Adipocyte (in vitro differentiated cells): ENCODE measurements around the gene MEOX2.
A peak's percentile ranks its signal among the peaks of the same experiment; 100 is the strongest.

ENCODE experiments used
- DNase-seq: peaks from one replicate; pipeline ENCODE4 v3.0.0-alpha.2; 2015; ENCODE audit warnings: low read depth
- H3K27me3 ChIP-seq: replicated peaks from 2 replicates; pipeline ENCODE4 v1.7.0; 2013; ENCODE audit warnings: mild to moderate bottlenecking, low read length, moderate library complexity; ENCODE audit not compliant: control insufficient read depth, insufficient read depth
- H3K36me3 ChIP-seq: 2 replicates; pipeline ENCODE4 v1.7.0; 2013; ENCODE audit warnings: low read length, mild to moderate bottlenecking, moderate library complexity; ENCODE audit not compliant: control insufficient read depth, insufficient read depth, severe bottlenecking
- H3K4me1 ChIP-seq: 2 replicates; pipeline ENCODE4 v1.7.0; 2013; ENCODE audit warnings: mild to moderate bottlenecking, low read length, moderate library complexity; ENCODE audit not compliant: control insufficient read depth, insufficient read depth
- H3K4me3 ChIP-seq: 2 replicates; pipeline ENCODE4 v1.7.0; 2013; ENCODE audit warnings: mild to moderate bottlenecking, low read length, moderate library complexity
- H3K9ac ChIP-seq: 2 replicates; pipeline ENCODE4 v1.7.0; 2013; ENCODE audit warnings: mild to moderate bottlenecking, low read length, moderate library complexity
- H3K9me3 ChIP-seq: 2 replicates; pipeline ENCODE4 v1.7.0; 2013; ENCODE audit warnings: mild to moderate bottlenecking, low read length, moderate library complexity; ENCODE audit not compliant: control insufficient read depth

Gene MEOX2

DNA sequence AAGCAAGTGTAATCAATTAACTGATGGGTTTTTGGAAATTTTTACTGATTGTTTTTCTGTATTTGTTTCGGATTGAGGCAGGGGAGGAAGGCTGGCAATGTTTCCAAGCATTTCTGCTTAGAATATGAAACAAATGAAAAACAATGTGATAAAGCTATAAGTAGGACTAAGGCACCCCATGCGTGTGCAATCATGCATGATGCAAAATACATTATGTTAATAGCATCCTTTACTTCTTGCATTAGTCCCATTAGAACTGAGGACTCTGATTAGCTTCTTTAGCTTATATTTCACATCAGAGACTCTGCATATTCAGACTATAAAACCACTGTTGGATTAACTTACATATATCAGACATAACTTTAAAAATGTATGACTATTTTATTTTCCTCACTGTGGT lies 76.0 kb downstream of the MEOX2 start:
- H3K9me3 ChIP-seq = no peaks in the 10 kb centered on the region
- no peaks in the 10 kb centered on the region for H3K36me3 ChIP-seq
- H3K4me1 ChIP-seq = peaks cover 15% of the 10 kb centered on the region
- H3K4me3 ChIP-seq = no peak overlapping the region
- H3K27me3 ChIP-seq = no peaks in the 10 kb centered on the region
- no peak for DNase-seq
- H3K9ac ChIP-seq = no peak overlapping the region

DNA sequence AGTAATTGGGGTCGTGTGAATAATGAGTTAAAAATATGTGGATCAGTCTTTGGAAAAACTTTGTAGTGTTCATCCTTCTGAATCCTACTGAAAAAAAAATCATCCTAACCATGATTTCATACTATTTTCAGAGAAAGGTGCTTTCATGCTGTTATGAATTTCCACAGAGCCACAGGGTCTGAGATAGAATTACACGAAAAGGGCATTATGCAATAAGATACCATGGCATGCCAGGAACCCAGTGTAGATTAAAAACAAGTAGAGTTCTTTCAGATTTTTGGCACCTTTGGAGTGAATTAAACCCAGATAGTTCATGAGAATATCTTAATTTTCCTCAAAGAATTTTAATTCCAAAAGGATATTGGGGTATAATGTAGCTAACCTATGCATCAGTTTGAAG lies 77.2 kb downstream of the MEOX2 start:
- H3K9me3 ChIP-seq = no peaks in the 10 kb centered on the region
- H3K36me3 ChIP-seq = no peaks in the 10 kb centered on the region
- no peaks in the 10 kb centered on the region for H3K27me3 ChIP-seq
- H3K4me1 ChIP-seq = peaks cover 15% of the 10 kb centered on the region
- no peak overlapping the region for H3K9ac ChIP-seq
- no peak for DNase-seq
- no peak overlapping the region for H3K4me3 ChIP-seq

DNA sequence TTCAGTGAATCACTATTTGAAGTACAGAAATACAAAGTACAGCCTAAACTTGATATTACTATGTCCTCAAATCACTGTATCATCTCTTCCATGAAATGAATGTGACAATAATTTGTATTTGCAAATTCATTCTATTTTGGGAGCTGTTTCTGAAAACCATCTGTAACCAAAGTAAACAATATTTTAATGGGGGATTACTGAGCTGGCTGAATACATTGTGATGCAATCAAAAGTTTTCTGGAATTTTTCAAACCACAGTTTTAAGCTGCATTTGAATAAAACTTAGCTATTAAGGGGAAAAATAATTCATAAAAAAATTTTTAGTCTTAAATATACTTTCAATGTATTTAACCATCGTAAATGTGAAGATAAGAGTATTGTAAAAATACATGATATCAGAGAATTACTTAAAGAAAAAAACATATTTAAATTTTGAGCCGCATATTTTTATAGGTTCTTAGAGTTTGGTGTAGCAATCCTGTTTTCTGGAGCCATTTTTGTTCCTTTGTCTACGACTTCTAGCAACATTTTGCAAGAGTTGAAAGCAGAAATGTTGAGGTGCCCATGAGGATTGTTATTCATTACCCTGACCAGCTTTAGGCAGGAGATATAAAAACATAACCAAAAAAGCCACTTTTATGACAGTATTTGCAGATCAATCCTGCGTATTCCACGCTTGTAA lies 78.8 kb downstream of the MEOX2 start:
- Histone ChIP-seq H3K36me3 (no peaks in the 10 kb centered on the region), H3K4me1 (peaks cover 15% of the 10 kb centered on the region), H3K27me3 (no peaks in the 10 kb centered on the region), H3K4me3 (no peak overlapping the region), H3K9me3 (no peaks in the 10 kb centered on the region), H3K9ac (no peak overlapping the region)
- DNase-seq = peak; percentile 73

DNA sequence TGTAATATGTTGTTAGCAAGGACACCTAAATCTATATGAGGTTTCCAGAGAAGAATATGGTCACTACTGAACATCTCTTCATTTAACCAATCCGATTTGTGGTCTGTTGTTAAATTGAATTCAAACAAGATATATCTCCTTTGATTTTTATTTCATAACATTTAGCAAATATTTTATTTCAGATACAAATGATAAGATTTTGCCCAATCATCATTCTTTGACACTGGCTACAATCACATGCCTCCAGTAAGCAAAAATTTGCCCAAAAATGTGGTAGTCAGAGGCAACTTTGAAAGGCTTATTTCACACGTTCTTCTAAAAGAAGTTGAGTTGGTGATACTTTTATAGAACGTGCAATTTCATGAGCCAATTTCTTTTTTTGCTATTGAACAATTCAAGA lies 79.9 kb downstream of the MEOX2 start:
- no peak overlapping the region for H3K9ac ChIP-seq
- no peaks in the 10 kb centered on the region for H3K27me3 ChIP-seq
- H3K4me3 ChIP-seq = no peak overlapping the region
- no peak for DNase-seq
- peaks cover 15% of the 10 kb centered on the region for H3K4me1 ChIP-seq
- H3K36me3 ChIP-seq = no peaks in the 10 kb centered on the region
- H3K9me3 ChIP-seq = no peaks in the 10 kb centered on the region

DNA sequence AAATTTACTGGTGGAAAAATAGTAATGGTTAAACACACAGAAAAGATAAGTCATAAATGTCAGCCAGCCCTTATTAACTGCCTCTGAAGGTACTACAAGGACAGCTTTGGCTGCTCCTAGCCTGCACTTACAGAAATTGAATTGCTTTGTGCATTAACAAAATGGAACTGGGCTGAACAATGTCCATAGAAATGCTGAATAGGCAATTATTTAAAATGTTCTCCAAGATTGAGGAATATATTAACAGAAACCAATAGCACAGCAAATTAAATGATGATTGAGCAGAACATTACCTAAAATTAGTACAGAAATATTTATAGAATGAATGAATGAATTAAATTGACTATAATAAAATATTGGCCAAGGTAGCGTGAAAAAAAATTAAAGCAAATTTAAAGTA lies 82.3 kb downstream of the MEOX2 start:
- Histone ChIP-seq H3K36me3 (no peaks in the 10 kb centered on the region), H3K4me3 (no peak overlapping the region), H3K4me1 (peaks cover 15% of the 10 kb centered on the region), H3K9me3 (peaks cover 6% of the 10 kb centered on the region), H3K27me3 (no peaks in the 10 kb centered on the region), H3K9ac (no peak overlapping the region)
- no peak for DNase-seq

DNA sequence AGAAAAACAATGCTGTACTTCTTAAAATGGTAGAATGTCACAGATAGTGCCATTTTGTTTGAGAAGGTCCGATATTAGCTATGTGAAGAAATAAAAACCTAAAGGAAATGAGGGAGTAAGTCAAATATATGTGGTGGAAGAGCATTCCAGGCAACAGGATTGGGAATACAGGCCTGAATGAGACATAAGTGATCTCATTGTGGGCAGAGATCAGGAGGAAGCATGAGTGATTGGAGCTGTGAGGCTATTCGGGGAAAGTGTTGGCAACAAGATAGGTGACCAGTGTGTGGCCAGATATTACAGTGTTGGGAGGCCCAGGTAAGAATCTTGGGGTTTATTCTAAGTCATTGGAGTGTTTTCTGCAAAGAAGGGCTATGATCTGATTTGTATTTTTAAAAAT lies 83.4 kb downstream of the MEOX2 start:
- Histone ChIP-seq H3K9me3 (peaks cover 6% of the 10 kb centered on the region), H3K36me3 (no peaks in the 10 kb centered on the region), H3K4me1 (peaks cover 15% of the 10 kb centered on the region), H3K9ac (no peak overlapping the region), H3K27me3 (no peaks in the 10 kb centered on the region), H3K4me3 (no peak overlapping the region)
- no peak for DNase-seq

DNA sequence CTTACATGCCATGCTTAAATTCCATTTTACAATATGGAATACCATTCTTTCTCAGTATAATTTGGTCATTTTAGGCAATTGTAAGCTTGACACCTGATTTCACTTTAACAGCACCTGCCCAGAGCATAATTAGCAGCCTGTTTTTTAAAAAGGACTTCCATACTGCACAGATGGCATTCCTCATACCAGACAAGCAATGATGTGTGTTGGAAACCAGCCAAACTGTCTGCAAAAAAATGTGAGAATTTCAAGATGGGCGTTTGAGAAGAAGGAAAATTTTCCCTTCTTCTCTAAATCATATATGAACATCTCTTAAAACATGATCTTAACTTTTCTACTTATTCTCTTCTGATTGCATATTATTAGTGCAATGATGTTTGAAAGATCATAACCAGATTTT lies 84.2 kb downstream of the MEOX2 start:
- DNase-seq = peak; percentile 42
- Histone ChIP-seq H3K9ac (no peak overlapping the region), H3K4me3 (no peak overlapping the region), H3K4me1 (peaks cover 7% of the 10 kb centered on the region), H3K9me3 (peaks cover 6% of the 10 kb centered on the region), H3K27me3 (no peaks in the 10 kb centered on the region), H3K36me3 (no peaks in the 10 kb centered on the region)

DNA sequence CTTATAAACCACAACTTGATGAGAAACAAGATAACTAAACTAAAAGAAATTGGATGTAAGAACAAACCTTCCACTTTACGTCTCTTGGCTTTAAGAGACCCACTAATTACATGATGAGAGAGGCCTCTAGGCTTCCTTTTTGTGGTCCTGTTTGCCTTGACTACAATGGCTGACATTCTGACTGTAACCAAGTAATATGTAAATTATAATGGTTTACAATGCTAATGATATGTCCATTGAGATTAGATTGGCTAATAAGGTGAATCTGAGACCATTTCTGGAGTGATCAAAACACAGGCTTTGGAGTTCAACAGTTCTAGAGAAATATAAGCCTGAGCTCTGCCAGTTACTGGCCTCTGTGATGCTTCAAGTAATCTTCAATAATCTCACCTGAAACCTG lies 85.3 kb downstream of the MEOX2 start:
- no peak for DNase-seq
- Histone ChIP-seq H3K27me3 (no peaks in the 10 kb centered on the region), H3K4me1 (no peaks in the 10 kb centered on the region), H3K9ac (no peak overlapping the region), H3K4me3 (no peak overlapping the region), H3K36me3 (no peaks in the 10 kb centered on the region), H3K9me3 (peaks cover 6% of the 10 kb centered on the region)

DNA sequence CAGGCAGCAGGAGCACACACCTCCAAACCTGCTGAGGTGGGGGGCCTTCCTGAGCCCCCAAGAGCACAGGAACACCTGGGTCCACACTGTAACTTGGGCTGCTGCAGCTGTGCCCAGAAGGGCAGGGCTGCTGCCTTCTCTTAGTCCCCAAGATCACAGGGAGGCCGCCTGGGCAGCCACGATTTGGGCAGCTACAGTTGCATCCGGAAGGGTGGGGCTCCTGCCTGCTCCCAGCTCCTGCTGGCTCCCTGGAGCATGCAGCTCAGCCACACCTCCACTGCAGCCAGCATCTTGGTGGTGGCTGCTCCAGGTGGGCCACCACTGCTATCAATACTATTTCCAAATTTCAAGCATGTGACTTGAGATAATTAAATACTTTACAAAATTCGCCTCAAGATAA lies 86.2 kb downstream of the MEOX2 start:
- no peak overlapping the region for H3K4me3 ChIP-seq
- H3K27me3 ChIP-seq = no peaks in the 10 kb centered on the region
- no peak overlapping the region for H3K9ac ChIP-seq
- no peaks in the 10 kb centered on the region for H3K4me1 ChIP-seq
- H3K36me3 ChIP-seq = no peaks in the 10 kb centered on the region
- DNase-seq = no peak
- H3K9me3 ChIP-seq = peaks cover 6% of the 10 kb centered on the region

DNA sequence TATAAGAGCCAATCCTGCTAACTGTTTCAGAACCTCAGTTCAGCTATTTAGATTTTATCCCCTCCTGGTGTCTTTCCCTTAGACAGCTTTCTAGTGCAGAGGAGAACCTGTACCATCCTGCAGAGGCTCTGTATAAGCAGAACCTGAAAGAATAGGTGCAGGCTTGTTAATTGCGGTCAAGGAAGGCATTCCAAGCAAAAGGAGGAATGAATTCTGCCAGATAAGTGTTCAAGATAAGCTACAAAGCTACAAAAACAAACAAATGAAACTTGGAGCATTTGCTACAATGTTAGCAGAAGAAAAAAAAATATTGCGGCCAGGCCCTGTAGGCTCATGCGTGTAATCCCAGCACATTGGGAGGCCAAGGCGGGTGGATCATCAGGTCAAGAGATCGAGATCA lies 92.0 kb downstream of the MEOX2 start:
- DNase-seq = no peak

DNA sequence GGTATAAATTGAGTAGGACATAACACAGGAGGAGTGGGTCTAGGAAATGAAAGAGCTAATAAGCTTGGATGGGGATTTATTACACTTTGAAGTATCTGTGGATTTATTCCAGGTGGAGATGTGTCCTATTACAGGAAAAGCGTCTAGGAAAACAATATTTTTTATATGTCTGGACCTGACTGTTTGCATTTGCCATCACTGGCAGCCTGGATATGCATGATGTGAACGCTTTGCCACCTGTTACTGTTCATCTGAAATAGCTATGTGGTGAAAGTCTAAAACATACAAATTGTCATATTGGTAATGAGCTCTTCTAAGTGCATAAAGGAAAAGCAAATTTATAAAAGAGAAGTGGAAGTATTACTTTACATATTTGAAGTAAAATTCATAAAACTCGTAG lies 93.1 kb downstream of the MEOX2 start:
- Histone ChIP-seq H3K4me1 (no peaks in the 10 kb centered on the region), H3K9me3 (no peaks in the 10 kb centered on the region), H3K4me3 (no peak overlapping the region), H3K36me3 (no peaks in the 10 kb centered on the region), H3K27me3 (no peaks in the 10 kb centered on the region), H3K9ac (no peak overlapping the region)
- no peak for DNase-seq

More for the DNA sequence above, 92.0 kb downstream of the MEOX2 start:
- Histone ChIP-seq H3K27me3 (no peaks in the 10 kb centered on the region), H3K9me3 (peaks cover 2% of the 10 kb centered on the region), H3K9ac (no peak overlapping the region), H3K4me1 (no peaks in the 10 kb centered on the region), H3K4me3 (no peak overlapping the region), H3K36me3 (no peaks in the 10 kb centered on the region)

DNA sequence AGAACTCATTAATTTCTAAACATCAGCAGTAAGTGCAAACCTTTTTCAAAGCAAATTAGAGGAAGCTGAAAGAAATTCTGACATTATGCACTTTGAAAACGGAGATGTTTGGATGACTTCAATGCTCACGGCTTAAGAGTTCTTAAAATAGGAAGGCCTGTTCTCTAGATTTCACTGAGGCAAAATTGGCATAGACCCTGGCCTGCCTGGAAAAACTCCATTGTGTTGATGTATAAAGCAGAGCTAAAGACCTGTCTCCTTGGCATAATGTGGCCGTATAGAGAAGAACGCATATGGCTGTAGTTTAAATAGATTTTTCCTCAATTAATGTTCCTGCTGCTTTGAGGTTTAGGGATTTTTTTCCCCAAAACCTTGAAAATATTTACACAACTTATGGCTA lies 100.2 kb downstream of the MEOX2 start:
- Histone ChIP-seq H3K9me3 (peaks cover 10% of the 10 kb centered on the region), H3K9ac (no peak overlapping the region), H3K27me3 (no peaks in the 10 kb centered on the region), H3K4me3 (no peak overlapping the region), H3K36me3 (no peaks in the 10 kb centered on the region), H3K4me1 (no peaks in the 10 kb centered on the region)
- DNase-seq = no peak
